Measurements from ENCODE around the gene ZMYND19. TPM values are rescaled to one million over a fixed set of nuclear protein-coding genes. Genes with fewer than 3 reads are reported as not detected.
A peak's percentile ranks its signal among the peaks of the same experiment; 100 is the strongest.
"Not testable (repeated sequence)": the region's sequence is repeated elsewhere in the genome, so short reads cannot be mapped to it uniquely, and the experiment has no call there.

The ZMYND19 gene
- total and polyA plus RNA-seq, 12 donors: 5.2 to 33.5 (median 17.9) TPM

- H3K36me3 ChIP-seq (replicated peaks in 1 of 2): no peaks in the 10 kb centered on the region
- intact Hi-C loops (cut with DNase I): no loop called here
- H3K27me3 ChIP-seq: no peaks in the 10 kb centered on the region
- WGBS, 4 donors: 25 to 37% (median 32%) methylated on average over 1 of the region's 1 CpG
- H3K4me3 ChIP-seq: no peak overlapping the region
- no peaks in the 10 kb centered on the region for H3K9me3 ChIP-seq (replicated peaks in 1 of 3)
- TF ChIP-seq CTCF (IDR thresholded peaks at IDR 0.05) (no peak), POLR2A (IDR thresholded peaks at IDR 0.05) (no peak)
- H3K4me1 ChIP-seq (replicated peaks in 1 of 2): peaks cover 36 to 69% of the 10 kb centered on the region in 2 donors
- peak in 1 of 7 donors; percentile 6 for DNase-seq
- H3K27ac ChIP-seq: peak overlapping the region; percentile 53 to 86 (median 76)
Measured at GRCh38 chr9:137630126-137630525, 39.8 kb upstream of the ZMYND19 start.

- WGBS, 4 donors: 95 to 98% (median 97%) methylated on average over 12 to 14 of the region's 14 CpGs
- H3K36me3 ChIP-seq (replicated peaks in 1 of 2); H3K4me3 ChIP-seq; H3K27ac ChIP-seq; H3K27me3 ChIP-seq; intact Hi-C loops (cut with DNase I); H3K9me3 ChIP-seq (replicated peaks in 1 of 3): not testable (repeated sequence)
- peaks cover 28 to 63% of the 10 kb centered on the region in 2 donors for H3K4me1 ChIP-seq (replicated peaks in 1 of 2)
- peak in 1 of 7 donors; percentile 13 for DNase-seq
Measured at GRCh38 chr9:137627406-137627805, 37.1 kb upstream of the ZMYND19 start.

GRCh38 chr9:137626464-137626863 is 36.2 kb upstream of the ZMYND19 start:
- 45 to 66% (median 55%) methylated on average over 4 of the region's 4 CpGs for WGBS, 4 donors
- TF ChIP-seq POLR2A (IDR thresholded peaks at IDR 0.05): no peak
- no peak for TF ChIP-seq CTCF (IDR thresholded peaks at IDR 0.05)
- Histone ChIP-seq H3K27ac (no peak overlapping the region), H3K4me3 (no peak overlapping the region), H3K36me3 (replicated peaks in 1 of 2) (no peaks in the 10 kb centered on the region), H3K27me3 (no peaks in the 10 kb centered on the region), H3K4me1 (replicated peaks in 1 of 2) (peaks cover 18 to 63% of the 10 kb centered on the region in 2 donors), H3K9me3 (replicated peaks in 1 of 3) (no peaks in the 10 kb centered on the region)
- no peak for DNase-seq
- intact Hi-C loops (cut with DNase I): no loop called here

GRCh38 chr9:137622211-137622610 is 31.9 kb upstream of the ZMYND19 start:
- H3K36me3 ChIP-seq (replicated peaks in 1 of 2); H3K27ac ChIP-seq; intact Hi-C loops (cut with DNase I); H3K4me3 ChIP-seq; H3K9me3 ChIP-seq (replicated peaks in 1 of 3); H3K27me3 ChIP-seq: not testable (repeated sequence)
- peaks cover 24 to 53% of the 10 kb centered on the region in 2 donors for H3K4me1 ChIP-seq (replicated peaks in 1 of 2)
- peak in 1 of 7 donors; percentile 34 for DNase-seq
- WGBS, 4 donors: 78 to 86% (median 82%) methylated on average over 8 of the region's 8 CpGs

- H3K27me3 ChIP-seq: no peaks in the 10 kb centered on the region
- intact Hi-C loops (cut with DNase I): no loop called here
- H3K4me1 ChIP-seq (replicated peaks in 1 of 2): peaks cover 26 to 60% of the 10 kb centered on the region in 2 donors
- H3K9me3 ChIP-seq (replicated peaks in 1 of 3): no peaks in the 10 kb centered on the region
- H3K4me3 ChIP-seq: no peak overlapping the region
- 42 to 46% (median 44%) methylated on average over 6 of the region's 6 CpGs for WGBS, 4 donors
- H3K36me3 ChIP-seq (replicated peaks in 1 of 2): no peaks in the 10 kb centered on the region
- H3K27ac ChIP-seq: peak overlapping the region in 2 of 5 donors; percentile 30 to 53
- TF ChIP-seq CTCF (IDR thresholded peaks at IDR 0.05) (peak; percentile 20 to 44 (median 40)), POLR2A (IDR thresholded peaks at IDR 0.05) (no peak)
- DNase-seq: peak in 1 of 7 donors; percentile 21
Measured at GRCh38 chr9:137621131-137621757, 30.9 kb upstream of the ZMYND19 start.

Measured in adrenal gland (tissue), 12 donors.